Measurements from ENCODE around the gene MAPKAP1. TPM values are rescaled to one million over a fixed set of nuclear protein-coding genes. Genes with fewer than 3 reads are reported as not detected.

MAPKAP1 gene
- total RNA-seq, 1 experiment from 2014 or later: 148 TPM

GRCh38 chr9:125486152-125486508 is 220.9 kb downstream of the MAPKAP1 start:
- peak; percentile 80 for DNase-seq (ENCODE audit: low read depth)

GRCh38 chr9:125485471-125486151 is 221.4 kb downstream of the MAPKAP1 start:
- no peak for DNase-seq (ENCODE audit: low read depth)

- DNase-seq (ENCODE audit: low read depth): peak; percentile 66
Measured at GRCh38 chr9:125484350-125485282, 222.4 kb downstream of the MAPKAP1 start.

- DNase-seq (ENCODE audit: low read depth): no peak
Measured at GRCh38 chr9:125483697-125484096, 223.3 kb downstream of the MAPKAP1 start.

GRCh38 chr9:125479846-125480615 is 227.0 kb downstream of the MAPKAP1 start:
- DNase-seq (ENCODE audit: low read depth): no peak

- DNase-seq (ENCODE audit: low read depth): no peak
Measured at GRCh38 chr9:125477089-125477544, 229.9 kb downstream of the MAPKAP1 start.

- DNase-seq (ENCODE audit: low read depth): no peak
Measured at GRCh38 chr9:125476645-125477044, 230.4 kb downstream of the MAPKAP1 start.

GRCh38 chr9:125475385-125475784 is 231.6 kb downstream of the MAPKAP1 start:
- no peak for DNase-seq (ENCODE audit: low read depth)

- peak; percentile 65 for DNase-seq (ENCODE audit: low read depth)
Measured at GRCh38 chr9:125472926-125473701, 233.9 kb downstream of the MAPKAP1 start.

- DNase-seq (ENCODE audit: low read depth): no peak
Measured at GRCh38 chr9:125472562-125472925, 234.5 kb downstream of the MAPKAP1 start.

GRCh38 chr9:125470767-125471580 is 236.0 kb downstream of the MAPKAP1 start:
- DNase-seq (ENCODE audit: low read depth): no peak

- no peak for DNase-seq (ENCODE audit: low read depth)
Measured at GRCh38 chr9:125470189-125470588, 236.8 kb downstream of the MAPKAP1 start.

GRCh38 chr9:125468646-125469045 is 238.4 kb downstream of the MAPKAP1 start:
- no peak for DNase-seq (ENCODE audit: low read depth)

- no peak for DNase-seq (ENCODE audit: low read depth)
Measured at GRCh38 chr9:125467116-125467740, 239.8 kb downstream of the MAPKAP1 start.

GRCh38 chr9:125466411-125466810 is 240.6 kb downstream of the MAPKAP1 start:
- DNase-seq (ENCODE audit: low read depth): no peak

GRCh38 chr9:125464591-125465385 is 242.2 kb downstream of the MAPKAP1 start:
- DNase-seq (ENCODE audit: low read depth): no peak

GRCh38 chr9:125463926-125464325 is 243.1 kb downstream of the MAPKAP1 start:
- DNase-seq (ENCODE audit: low read depth): no peak

- DNase-seq (ENCODE audit: low read depth): peak; percentile 40
Measured at GRCh38 chr9:125462861-125463291, 244.1 kb downstream of the MAPKAP1 start.

- DNase-seq (ENCODE audit: low read depth): no peak
Measured at GRCh38 chr9:125461636-125462190, 245.3 kb downstream of the MAPKAP1 start.

All from LHCN-M2 (cell line).